ENCODE data around the gene TMEM150B. TPM values are rescaled to one million over a fixed set of nuclear protein-coding genes. Genes with fewer than 3 reads are reported as not detected.

TMEM150B gene
- total RNA-seq, 2 experiments from 2014 or later, result not detected

GRCh38 chr19:55353803-55354697, 28.9 kb upstream of the TMEM150B start:
- Histone ChIP-seq H3K79me2 (ENCODE audit: insufficient read depth, low read depth, low read length) (no peaks in the 10 kb centered on the region), H4K20me1 (ENCODE audit: insufficient read depth, low read length) (no peaks in the 10 kb centered on the region), H3K36me3 (ENCODE audit: insufficient read depth, low read length) (no peaks in the 10 kb centered on the region), H3K4me3 (ENCODE audit: low read depth, low read length, poor library complexity, severe bottlenecking) (peak overlapping the region; percentile 65), H3K27ac (ENCODE audit: low read depth, low read length, poor library complexity, severe bottlenecking) (no peak overlapping the region), H3K4me2 (ENCODE audit: low read length) (peak overlapping the region; percentile 71), H3K9me2 (ENCODE audit: insufficient read depth, low read length) (no peaks in the 10 kb centered on the region), H3K9me3 (ENCODE audit: low read length) (no peaks in the 10 kb centered on the region), H3K4me1 (ENCODE audit: insufficient read depth, low read length, poor library complexity, severe bottlenecking) (peaks cover 12% of the 10 kb centered on the region), H2AFZ (ENCODE audit: low read length) (peak overlapping the region; percentile 34; the same call in 1 of the 2 replicates)
- intact Hi-C loops (cut with micrococcal nuclease; ENCODE audit: unreplicated experiment), result no loop called here
- POLR2A ChIA-PET, result interaction anchor here (0.6 kb wide), 1 partner anchor 13 kb away, joined by 5 read pairs; no protein-coding TSS in a partner anchor
- no peak for TF ChIP-seq CTCF (conservative IDR thresholded peaks at IDR 0.05; ENCODE audit: low read length)
- no TSS peak for BruUV-seq (replicated peaks)
- DNase-seq (ENCODE audit: low spot score), result peak; percentile 74
- CTCF ChIA-PET (ENCODE audit: unreplicated experiment), result no interaction called here

GRCh38 chr19:55353356-55353802, 28.2 kb upstream of the TMEM150B start:
- Histone ChIP-seq H2AFZ (ENCODE audit: low read length) (peak overlapping the region; percentile 34; the same call in 1 of the 2 replicates), H3K79me2 (ENCODE audit: insufficient read depth, low read depth, low read length) (no peaks in the 10 kb centered on the region), H3K4me3 (ENCODE audit: low read depth, low read length, poor library complexity, severe bottlenecking) (peak overlapping the region; percentile 65), H3K36me3 (ENCODE audit: insufficient read depth, low read length) (no peaks in the 10 kb centered on the region), H3K9me3 (ENCODE audit: low read length) (no peaks in the 10 kb centered on the region), H4K20me1 (ENCODE audit: insufficient read depth, low read length) (no peaks in the 10 kb centered on the region), H3K4me2 (ENCODE audit: low read length) (peak overlapping the region; percentile 71), H3K27ac (ENCODE audit: low read depth, low read length, poor library complexity, severe bottlenecking) (no peak overlapping the region), H3K9me2 (ENCODE audit: insufficient read depth, low read length) (no peaks in the 10 kb centered on the region), H3K4me1 (ENCODE audit: insufficient read depth, low read length, poor library complexity, severe bottlenecking) (peaks cover 12% of the 10 kb centered on the region)
- intact Hi-C loops (cut with micrococcal nuclease; ENCODE audit: unreplicated experiment), result no loop called here
- POLR2A ChIA-PET, result interaction anchor here (0.6 kb wide), 1 partner anchor 13 kb away, joined by 5 read pairs; no protein-coding TSS in a partner anchor
- no peak for DNase-seq (ENCODE audit: low spot score)
- TF ChIP-seq EZH2phosphoT487 (IDR thresholded peaks at IDR 0.05; ENCODE audit: borderline replicate concordance, low read depth, low read length), result no peak
- no peak for TF ChIP-seq CTCF (conservative IDR thresholded peaks at IDR 0.05; ENCODE audit: low read length)
- no TSS peak for BruUV-seq (replicated peaks)
- CTCF ChIA-PET (ENCODE audit: unreplicated experiment), result no interaction called here
